ENCODE measurements around the gene SYNE3. TPM values are rescaled to one million over a fixed set of nuclear protein-coding genes. Genes with fewer than 3 reads are reported as not detected.

SYNE3 gene
- total and polyA plus RNA-seq, 2 donors (not counting 1 experiment from before 2014, with no cell fraction given): 17.8 to 76.1 TPM

DNA sequence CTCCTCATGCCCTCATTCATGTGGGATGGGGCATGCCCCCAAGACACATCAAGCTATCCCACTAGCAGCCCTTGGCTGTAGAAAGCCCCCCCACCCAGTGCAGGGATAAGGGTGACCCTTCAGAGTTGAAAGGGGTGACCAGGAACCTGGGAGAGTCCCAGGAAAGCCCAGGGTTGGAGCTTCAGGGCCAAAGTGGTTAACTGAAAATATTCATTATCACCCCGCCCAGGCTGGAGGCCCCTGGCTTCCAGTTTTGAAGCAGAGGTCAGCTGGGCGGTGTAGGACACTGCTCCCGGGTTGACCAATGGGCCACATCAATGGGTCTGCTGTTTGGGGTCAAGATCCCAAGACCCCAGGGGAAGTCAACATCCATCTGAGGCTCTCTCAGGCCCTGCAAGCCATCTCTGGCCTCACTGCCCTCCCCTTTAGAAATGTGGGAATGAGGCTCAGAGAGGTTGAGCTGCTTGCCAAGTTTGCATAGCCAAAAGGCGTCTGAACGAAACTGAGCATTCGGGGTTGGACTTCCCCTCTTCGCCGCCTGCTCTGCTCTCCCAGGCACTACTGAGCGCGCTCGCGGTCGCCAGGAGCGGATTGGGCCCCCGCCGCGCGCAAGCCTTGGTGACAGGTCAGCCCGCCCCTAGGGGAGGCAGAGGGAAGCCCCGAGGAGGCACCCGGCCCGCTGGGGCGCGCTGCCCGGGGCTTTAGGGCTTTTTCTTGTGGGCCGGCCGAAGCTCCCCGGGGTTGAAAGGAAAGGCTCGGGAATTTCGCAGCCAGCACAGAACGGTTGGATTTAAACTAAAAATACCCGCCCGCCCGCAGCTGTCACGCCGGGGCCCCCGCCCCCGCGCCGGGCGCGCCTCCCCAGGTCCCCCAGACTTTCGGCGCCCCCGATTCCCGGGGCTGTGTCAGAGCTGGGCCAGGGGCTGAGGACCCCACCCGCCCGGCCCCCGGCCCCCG, 576 bp downstream of the SYNE3 start:
- 2% methylated on average over 47 of the region's 50 CpGs for WGBS (ENCODE audit: insufficient coverage)
- Histone ChIP-seq H3K27me3 (replicated peaks in 1 of 4; ENCODE audit: control extremely low read depth in 1 of 4, control insufficient read depth in 3 of 4, insufficient read depth in 4 of 4, low read length in 3 of 4) (no peaks in the 10 kb centered on the region), H4K20me1 (ENCODE audit: control insufficient read depth, insufficient read depth, low read length, poor library complexity, severe bottlenecking) (peaks cover 30% of the 10 kb centered on the region), H3K79me2 (ENCODE audit: control insufficient read depth, insufficient read depth, low read length) (peaks cover 37% of the 10 kb centered on the region), H3K36me3 (replicated peaks in 1 of 2; ENCODE audit: control extremely low read depth in 1 of 2, control insufficient read depth in 1 of 2, extremely low read depth in 1 of 2, insufficient read depth in 2 of 2, low read length in 1 of 2) (peaks cover 1 to 2% of the 10 kb centered on the region in 2 experiments), H3K9me3 (ENCODE audit: control extremely low read depth in 1 of 3, control insufficient read depth in 2 of 3, insufficient read depth in 1 of 3, low read length in 2 of 3) (no peaks in the 10 kb centered on the region), H2AFZ (ENCODE audit: insufficient read depth, low read depth, low read length, poor library complexity, severe bottlenecking) (peak overlapping the region; percentile 57), H3K4me2 (replicated peaks; ENCODE audit: low read depth, low read length, poor library complexity, severe bottlenecking) (peak overlapping the region; percentile 82), H3K9ac (ENCODE audit: low read length) (peak overlapping the region; percentile 68), H3K27ac (ENCODE audit: low read length in 2 of 2) (peak overlapping the region; percentile 77 to 79), H3K4me3 (ENCODE audit: control extremely low read depth in 1 of 5, extremely low read depth in 1 of 5, insufficient read depth in 1 of 5, low read depth in 2 of 5, low read length in 4 of 5) (peak overlapping the region; percentile 50 to 77 (median 72)), H3K4me1 (ENCODE audit: control insufficient read depth in 2 of 2, insufficient read depth in 2 of 2, low read length in 2 of 2) (peaks cover 66 to 76% of the 10 kb centered on the region in 2 donors)
- intact Hi-C loops (cut with micrococcal nuclease): loop anchor here (1.0 to 5.0 kb wide), 6 partner anchors 18 to 359 kb away; partner anchors contain the start of gene DICER1
- POLR2A ChIA-PET: interaction anchor here (0.6 to 3.2 kb wide), 7 partner anchors 8 to 254 kb away, joined by 3 to 22 read pairs (median 4); partner anchors contain the start of gene GLRX5
- H3K4me3 Mint-ChIP-seq: peak overlapping the region; percentile 95
- H3K4me1 Mint-ChIP-seq: peaks cover 77% of the 10 kb centered on the region
- H3K27ac Mint-ChIP-seq: peak overlapping the region; percentile 95
- CTCF ChIA-PET: interaction anchor here (0.9 to 7.9 kb wide), 15 partner anchors 9 to 89 kb away, joined by 3 to 60 read pairs (median 6); no protein-coding TSS in a partner anchor
- DNase-seq: peak; percentile 95
- ATAC-seq (ENCODE audit: low read depth): peak; percentile 85
- H3K9me3 Mint-ChIP-seq (ENCODE audit: insufficient read depth): no peaks in the 10 kb centered on the region
- no peaks in the 10 kb centered on the region for H3K27me3 Mint-ChIP-seq
- no peak for TF ChIP-seq EZH2 (IDR thresholded peaks at IDR 0.05; ENCODE audit: borderline replicate concordance, insufficient read depth, low read depth, low read length, poor library complexity, severe bottlenecking)
- TF ChIP-seq, protein P1, sequence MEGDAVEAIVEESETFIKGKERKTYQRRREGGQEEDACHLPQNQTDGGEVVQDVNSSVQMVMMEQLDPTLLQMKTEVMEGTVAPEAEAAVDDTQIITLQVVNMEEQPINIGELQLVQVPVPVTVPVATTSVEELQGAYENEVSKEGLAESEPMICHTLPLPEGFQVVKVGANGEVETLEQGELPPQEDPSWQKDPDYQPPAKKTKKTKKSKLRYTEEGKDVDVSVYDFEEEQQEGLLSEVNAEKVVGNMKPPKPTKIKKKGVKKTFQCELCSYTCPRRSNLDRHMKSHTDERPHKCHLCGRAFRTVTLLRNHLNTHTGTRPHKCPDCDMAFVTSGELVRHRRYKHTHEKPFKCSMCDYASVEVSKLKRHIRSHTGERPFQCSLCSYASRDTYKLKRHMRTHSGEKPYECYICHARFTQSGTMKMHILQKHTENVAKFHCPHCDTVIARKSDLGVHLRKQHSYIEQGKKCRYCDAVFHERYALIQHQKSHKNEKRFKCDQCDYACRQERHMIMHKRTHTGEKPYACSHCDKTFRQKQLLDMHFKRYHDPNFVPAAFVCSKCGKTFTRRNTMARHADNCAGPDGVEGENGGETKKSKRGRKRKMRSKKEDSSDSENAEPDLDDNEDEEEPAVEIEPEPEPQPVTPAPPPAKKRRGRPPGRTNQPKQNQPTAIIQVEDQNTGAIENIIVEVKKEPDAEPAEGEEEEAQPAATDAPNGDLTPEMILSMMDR (IDR thresholded peaks at IDR 0.05): peak; percentile 65

All from B cell (primary cell).